ENCODE results near the gene ABRACL.
"Not testable (repeated sequence)": the region's sequence is repeated elsewhere in the genome, so short reads cannot be mapped to it uniquely, and the experiment has no call there.

Gene ABRACL, protein sequence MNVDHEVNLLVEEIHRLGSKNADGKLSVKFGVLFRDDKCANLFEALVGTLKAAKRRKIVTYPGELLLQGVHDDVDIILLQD

DNA sequence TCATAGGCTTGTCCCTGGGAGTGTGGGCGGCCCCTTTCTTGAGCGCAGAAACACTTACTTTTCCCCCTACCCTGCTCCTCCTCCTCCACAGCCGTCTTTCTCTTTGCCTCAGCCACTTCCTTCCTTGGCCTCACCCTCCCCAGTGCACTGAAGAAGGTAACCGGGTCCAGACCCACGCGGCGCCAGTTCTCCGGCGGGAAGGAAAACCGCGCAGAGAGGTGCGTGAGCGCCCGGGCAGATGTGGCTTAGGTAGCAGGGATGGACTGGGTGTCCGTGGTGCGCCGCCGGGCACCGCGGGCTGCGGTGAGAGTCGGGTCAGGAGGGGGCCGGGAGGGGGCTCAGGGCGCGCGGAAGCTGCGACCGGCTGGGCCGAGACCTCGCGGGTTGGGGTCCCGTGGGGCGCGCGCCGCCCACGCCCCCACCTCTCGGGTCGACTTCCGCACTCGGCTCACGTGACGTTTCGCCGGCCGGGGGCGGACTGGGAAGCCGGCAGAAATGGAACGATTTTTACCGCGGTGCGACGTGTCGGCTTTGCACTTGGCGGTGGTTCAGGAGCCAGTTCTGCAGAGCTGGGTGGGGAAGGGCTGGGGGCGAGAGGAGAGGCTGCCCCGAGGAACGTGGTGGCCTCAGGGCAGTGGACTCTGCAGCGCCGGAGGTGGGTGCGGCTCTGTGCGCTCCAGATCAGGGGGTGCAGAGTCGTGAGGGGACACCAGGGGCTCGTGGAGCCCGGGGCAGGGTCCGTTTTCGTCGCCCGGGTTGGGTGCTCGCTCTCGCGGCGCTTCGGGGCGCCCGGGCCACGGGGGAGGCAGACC, at the start of gene ABRACL:
Gene ABRACL, plus strand, starts transcription at position 88 of the 812 bp plus-strand sequence. CDS start 5,416 bp downstream, outside the sequence.
- DNase-seq: peak; percentile 38 to 56

DNA sequence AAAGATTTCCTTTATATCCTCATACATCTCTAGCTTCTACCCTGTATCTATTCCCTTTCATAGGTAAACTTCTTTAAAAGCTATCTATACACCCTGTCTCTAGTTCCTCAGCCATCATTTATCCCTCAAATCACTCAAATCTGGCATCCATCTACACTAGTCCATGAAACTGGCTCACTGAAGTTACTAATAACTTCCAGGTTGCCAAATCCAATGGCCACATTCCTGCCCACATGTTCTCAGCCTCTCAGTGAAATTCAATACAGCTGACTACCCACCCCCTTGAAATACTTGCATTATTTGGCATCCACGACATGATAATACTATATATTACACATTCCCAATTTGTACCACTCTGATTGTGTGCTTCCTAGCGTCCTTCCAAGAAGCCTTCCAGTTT, 49.2 kb upstream of the ABRACL start:
- DNase-seq: no peak

DNA sequence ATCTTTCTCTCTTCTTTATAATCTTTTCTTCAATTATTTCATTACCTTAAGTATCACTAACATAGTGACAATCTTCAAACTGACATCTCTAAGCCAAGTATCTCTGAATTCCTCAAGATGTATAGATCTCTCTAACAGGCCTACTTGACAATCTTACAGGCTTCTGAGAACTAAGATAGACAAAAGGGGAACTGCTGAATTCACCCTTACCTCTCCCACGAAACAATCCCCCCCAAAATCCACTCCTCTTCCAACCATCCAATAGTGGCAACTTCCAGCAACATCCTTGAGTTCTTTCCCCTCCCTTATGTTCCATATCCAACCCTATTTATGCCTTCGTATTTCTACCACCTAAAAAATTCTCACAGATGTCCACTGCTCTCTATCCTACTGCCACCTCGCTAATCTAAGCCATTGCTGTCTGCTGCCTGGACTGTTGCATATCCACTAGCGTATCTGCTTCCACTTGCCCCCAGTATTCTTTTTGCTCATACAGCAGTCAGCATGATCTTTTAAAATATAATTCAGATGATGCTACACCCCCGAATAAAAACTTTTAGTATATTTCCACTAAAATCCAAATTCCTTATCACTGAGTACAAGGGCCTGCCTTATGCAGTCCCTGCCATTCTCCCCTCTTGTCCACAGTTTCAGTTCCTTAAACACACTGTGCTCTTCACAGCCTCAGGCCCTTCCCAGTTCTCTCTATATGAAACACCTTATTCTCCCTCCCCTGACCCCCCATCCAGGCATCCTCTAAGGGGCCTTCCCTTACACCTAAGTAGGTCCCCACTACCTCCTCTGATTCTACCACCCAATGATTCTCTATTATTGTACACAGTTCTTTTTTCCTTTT, 48.5 kb upstream of the ABRACL start:
- no peak for DNase-seq

DNA sequence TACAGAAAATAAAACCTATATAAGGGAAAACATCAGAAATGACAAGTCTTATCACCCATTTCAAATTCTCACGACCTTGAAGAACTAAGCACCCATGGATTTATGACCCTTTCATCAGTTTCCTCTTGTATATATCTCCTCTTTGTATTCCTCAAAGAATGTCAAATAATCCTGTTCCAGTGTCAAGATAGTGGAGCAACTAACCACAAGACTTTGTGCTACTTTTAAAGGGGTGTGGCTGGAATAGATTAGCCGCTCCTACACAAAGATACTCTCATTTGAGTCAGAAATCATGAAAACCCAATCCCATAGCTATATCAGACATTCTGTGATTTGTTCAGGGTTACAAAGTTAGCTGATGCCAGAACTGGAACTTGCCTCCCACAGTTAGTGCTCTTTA, 47.1 kb upstream of the ABRACL start:
- no peak for DNase-seq

DNA sequence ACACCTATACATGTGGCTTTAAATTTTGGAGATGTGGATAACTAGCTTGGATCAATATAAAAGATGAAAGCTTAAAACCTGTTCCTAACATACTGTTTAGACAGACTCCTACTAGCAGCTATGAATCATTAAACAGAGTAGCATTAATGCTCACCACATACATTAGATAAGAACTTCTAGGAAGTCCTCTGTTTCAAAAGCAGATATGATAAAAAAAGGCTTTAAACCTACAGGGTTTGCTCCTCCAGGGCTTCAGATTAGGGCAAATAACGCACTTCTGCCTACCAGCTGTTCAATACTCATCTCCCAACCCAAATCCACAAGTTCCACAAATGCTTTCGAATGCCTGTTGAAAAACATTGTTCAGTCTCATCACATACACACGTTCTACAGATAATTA, 42.0 kb upstream of the ABRACL start:
- DNase-seq: no peak

DNA sequence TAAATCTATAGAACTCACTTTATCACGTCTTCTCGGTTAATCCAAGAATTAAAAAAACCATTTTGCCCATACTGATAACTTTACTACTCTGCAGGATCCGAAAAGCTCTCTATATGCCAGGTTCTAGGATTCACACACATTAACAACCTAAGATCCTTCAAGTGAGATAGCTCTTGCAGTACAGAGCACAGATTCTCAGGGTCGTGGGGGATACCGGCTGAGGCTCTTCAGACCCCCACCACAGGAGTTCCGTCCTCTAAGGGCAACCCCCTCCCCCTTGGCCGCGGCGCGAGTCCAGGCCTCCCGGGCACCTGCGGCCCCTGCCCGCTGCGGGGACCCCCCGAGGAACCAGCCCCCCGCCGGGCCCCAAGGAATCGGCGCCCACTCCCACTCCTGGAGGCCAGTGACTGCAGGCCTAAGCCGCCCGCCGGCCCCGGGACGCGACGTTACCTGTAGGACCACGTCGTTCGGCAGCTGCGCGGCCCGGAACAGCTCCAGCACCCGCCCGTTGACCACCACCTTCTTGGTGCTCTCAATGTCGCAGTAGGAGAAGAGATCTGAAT, 41.4 kb upstream of the ABRACL start:
- peak in 1 of 2 experiments; percentile 2 for DNase-seq

DNA sequence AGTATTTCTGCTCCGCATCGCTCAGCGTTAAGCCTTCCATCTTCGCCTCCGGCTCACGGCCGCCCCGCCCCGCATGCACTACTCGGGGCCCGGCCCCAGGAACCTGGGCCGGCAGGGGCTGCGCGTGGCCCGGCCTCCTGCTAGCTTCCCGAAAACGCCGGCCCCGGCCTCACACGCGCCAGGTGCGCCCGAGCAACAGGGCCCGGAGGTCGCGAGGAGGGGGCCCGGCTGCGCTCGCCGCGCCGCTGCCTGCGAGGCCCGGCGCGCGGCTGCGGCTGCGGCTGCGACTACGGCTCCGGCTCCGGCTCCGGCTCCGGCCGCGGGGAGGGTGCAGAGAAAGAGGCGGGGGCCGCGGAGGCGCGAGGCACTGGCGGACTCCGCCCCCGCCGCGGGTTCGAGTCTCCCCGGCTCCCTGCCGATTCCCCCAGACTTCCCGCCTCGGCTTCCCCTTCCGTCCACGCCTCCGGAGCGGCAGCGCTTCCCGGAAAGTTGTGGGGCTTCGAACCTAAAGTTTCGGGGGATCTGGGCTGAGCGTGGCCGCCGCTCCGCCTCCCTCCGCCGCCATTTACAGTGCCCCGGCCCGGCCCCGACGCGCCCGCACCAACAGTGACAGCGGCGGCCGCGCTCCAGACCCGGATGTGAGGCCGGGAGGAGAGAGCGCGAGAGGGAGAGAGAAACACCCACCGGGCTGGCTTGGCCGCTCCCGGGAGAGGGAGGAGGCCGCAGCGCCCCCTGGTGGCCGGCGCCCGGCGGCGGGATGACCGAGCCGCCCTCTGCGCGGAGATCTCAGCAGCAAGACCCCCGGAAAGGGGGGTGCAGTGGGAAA, 40.7 kb upstream of the ABRACL start, which contains the start of gene REPS1:
Gene REPS1, minus strand, starts transcription at position 611 of the 826 bp plus-strand sequence. Its CDS starts 571 bp downstream, at position 40.
- peak; percentile 84 to 87 for DNase-seq

DNA sequence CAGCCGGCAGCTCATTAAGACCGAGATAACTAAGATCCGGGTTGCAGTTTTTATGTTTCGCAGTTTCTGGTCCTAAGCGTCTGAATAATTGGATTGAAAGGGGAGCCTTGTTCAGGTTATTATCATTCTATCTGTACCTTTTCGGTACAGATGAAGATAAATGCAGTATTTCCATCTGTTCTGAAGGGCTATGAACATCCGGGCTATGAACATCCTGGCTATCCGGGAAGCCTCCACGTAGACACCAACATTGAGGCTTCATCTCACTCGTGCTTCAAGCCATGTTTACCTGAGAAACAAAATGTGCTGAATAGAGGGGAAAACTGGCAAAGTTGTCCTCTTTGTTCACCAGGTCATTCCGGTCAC, 40.1 kb upstream of the ABRACL start:
- peak; percentile 60 to 62 for DNase-seq

DNA sequence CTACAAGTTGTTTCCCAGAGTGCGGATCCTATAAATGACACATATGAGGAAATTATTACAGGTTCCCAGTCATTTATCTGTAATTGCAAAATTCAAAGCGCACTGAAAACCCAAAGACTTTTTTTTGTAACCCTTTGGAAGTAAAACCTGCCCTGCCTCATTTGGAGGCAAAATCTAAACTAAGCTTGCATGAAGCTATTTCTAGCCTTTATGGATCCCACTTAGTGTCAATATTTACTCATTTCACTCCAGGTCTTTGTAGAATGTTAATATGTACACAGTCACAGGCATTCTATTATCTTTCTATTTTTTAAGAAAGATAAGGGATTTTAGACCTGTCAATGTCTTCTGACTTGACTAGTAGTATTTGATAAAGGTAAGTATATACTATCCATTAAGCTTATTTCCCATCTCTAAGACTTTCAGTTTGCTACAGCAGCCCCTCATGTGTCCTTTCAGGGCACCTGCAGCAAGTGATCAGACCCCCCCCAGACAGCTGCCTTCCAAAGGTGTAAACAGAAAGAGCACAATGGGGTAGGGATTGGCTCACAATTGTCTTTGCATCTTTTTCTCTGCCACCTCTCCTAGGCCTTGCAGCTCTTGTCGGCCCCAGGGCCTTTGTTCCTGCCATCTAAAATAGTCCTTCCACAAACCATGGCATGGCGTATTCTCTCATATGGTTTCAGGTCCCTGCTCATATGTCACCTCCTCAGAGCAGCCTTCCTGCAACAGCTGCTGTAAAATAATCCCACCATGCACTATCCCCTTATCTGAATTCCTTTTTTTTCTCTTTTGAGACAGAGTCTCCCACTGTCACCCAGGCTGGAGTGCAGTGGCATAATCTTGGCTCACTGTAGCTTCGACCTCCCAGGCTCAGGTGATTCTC, 39.2 kb upstream of the ABRACL start:
- DNase-seq: peak; percentile 34 to 52

DNA sequence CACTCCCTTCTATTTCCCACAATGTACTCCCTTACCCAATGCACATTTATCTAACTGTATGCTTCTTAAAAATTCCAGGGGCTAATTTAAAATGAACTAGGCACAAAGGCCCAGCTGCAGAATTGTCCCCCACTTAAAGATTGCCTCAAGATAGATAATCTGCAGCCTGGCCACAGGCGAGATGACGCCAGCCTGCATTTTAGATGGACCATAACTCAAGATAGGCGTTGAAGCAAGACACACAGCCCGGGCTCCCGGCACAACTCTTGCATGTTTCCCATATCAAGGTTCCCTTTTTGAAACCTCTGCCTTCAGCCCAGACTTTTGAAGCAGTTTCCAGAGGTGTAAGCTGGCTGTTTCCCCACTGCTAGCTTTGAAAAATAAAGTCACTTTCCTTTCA, 37.3 kb upstream of the ABRACL start:
- no peak for DNase-seq

DNA sequence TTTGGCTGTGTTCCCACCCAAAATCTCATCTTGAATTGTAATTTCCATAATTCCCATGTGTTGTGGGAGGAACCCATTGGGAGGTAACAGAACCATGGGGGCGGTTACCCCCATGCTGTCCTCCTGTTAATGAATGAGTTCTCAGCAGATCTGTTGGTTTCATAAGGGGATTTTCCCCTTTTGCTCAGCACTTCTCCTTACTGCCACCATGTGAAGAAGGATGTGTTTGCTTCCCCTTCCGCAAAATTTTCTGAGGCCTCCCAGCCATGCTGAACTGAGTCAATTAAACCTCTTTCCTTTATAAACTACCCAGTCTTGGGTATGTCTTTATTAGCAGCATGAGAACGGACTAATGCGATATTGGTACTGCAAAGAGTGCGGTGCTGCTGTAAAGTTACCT, 35.6 kb upstream of the ABRACL start:
- DNase-seq: not testable (repeated sequence)

DNA sequence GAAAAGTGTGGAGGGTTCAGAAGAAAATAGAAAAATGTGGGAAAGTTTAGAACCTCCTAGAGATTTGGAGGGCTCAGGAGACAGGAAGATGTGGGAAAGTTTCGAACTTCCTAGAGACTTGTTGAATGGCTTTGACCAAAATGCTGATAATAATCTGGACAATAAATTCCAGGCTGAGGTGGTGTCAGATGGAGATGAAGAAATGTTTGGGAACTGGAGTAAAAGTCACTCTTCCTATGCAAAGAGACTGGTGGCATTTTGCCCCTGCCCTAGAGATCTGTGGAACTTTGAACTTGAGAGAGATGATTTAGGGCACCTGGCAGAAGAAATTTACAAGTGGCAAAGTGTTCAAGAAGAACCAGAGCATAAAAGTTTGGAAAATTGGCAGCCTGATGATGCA, 35.1 kb upstream of the ABRACL start:
- DNase-seq: not testable (repeated sequence)

DNA sequence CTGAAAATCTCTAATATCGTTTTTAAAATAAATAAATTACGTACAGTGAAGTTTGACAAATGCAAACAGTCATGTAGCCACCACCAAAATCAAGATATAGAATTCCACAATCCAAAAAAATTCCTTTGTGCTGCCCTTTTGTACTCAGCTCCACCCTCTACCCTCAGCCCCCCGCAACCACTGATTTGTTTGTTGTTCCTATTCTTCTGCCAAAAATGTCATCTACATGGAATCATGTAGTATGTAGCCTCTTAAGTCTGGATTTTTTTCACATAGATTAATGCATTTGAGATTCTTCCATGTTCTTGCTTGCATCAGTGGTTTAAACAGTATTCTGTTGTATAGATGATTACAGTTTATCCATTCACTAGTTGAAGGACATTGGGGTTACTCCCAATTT, 32.0 kb upstream of the ABRACL start:
- DNase-seq: no peak

DNA sequence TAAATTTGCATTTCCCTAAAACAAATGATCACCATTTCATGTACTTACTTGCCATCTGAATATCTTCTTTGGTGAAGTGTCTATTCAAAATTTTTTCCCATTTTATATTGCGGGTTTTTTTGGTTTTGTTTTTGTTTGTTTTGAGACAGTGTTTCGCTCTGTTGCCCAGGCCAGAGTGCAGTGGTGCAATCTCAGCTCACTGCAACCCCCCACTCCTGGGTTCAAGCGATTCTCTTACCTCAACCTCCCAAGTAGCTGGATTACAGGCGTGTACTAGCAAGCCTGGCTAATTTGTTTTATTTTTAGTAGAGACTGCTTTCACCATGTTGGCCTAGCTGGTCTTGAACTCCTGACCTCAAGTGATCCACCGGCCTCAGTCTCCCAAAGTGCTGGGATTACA, 31.4 kb upstream of the ABRACL start:
- DNase-seq: no peak

DNA sequence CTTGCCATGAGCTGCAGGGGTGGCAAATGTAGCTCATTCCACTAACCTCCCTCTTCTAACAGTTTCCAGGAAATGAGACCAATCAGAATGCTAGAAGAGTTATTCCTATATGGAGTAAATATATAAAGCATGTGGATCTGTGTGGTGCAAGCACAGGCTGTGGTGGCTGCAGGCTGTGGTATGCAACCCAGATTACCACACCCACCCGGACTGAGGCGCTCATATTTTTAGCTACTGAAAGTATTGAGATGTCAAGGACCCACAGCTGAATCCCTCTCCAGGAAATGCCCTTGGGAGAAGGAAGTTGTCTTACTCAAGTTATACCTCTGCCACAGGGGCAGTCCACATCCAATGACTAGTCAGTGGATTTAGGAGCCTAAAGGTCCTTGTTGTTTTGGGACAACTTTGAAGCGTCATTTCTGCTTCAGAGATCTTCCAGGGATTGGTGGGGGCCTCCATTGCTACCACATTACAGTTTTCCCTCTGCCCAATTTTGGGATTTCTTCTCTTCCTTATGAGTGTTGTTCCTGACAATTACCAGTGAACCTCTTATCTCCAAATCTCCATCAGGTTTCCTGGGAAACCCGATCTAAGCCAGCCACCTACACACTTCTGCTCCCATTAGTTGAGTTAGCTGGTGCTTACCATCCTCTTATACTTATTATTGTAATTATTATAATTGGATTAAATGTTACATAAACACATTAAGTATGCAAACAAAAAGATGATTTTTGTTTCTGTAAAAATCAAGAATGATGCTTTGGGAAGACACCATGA, 28.4 kb upstream of the ABRACL start:
- no peak for DNase-seq

DNA sequence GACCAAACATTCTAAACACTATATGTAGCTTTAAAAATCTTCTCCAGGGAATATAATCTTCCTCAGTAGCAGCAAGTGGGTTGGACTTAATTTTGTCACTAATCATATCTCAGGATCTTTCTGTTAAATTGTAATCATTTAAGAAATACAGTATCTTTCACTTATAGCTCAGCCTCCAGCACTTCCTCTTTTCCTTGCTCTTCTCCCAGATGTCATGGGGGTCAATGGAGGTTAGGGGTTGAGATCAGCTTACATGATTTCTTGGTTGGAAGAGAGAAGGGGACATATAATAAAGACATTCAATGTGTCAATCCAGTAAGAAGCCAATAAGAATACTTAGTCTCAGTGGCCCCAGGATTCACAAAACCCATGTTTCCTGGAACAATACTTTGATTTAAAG, 24.8 kb upstream of the ABRACL start:
- DNase-seq: no peak

DNA sequence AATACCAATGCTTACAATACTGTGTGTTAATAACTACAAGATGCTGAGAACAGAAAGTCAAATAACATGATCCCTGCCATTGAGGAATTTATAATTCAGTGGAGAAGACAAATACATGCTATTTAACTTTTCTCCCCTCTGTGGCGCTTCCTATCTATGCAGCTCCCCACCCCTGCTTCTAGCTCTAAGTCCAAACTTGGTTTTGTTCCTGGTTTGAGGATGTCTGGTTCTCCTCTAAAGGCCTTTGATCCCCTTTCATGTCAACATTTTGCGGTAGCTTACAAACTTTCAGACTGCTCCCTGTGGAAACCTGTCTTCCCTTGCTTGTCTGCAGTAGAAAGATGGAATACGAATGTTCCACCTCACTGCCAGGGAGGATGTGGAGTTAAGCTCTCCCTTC, 22.1 kb upstream of the ABRACL start:
- DNase-seq: no peak

DNA sequence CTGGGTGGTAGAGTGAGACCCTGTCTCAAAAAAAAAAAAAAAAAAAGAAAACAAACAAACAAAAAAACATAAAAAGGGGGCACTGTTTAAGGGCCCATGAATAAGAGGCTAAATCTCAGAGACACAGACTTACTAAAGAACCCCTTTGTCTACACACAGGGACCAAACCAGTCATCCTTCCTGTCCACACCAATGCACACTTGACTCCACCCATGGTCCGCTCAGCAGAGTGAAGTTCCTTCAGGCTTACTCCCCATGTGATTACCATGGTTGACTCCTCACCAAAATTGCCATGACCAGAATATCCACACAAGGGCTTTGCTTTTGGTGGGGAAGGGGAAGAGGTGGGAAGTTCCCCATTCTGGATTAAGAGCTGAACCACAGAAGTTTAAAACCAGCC, 21.1 kb upstream of the ABRACL start:
- no peak for DNase-seq

DNA sequence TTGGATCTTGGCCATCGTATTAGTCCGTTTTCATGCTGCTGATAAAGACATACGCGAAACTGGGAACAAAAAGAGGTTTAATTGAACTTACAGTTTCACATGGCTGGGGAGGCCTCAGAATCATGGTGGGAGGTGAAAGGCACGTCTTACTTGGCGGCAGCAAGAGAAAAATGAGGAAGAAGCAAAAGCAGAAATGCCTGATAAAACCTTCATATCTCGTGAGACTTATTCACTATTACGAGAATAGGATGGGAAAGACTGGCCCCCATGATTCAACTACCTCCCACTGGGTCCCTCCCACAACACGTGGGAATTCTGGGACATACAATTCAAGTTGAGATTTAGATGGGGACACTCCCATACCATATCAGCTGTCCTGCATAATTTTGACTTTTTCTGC, 20.4 kb upstream of the ABRACL start:
- no peak for DNase-seq

DNA sequence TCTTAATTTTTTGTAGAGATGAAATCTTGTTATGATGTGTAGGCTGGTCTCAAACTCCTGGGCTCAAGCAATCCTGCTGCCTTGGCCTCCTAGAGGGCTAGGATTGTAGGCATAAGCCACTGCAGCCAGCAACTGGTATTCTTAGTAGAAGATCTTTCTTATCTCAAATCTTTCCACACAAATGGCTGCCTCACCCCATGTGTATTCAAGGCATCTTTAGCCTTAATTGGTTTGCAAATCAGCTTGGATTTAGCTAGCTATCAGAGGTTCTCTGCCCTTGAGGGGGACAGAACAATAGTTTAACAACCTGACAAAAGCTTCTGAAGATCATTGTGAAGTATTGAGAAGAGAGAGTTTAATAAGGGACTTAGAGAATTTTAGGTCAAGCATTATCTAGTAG, 17.9 kb upstream of the ABRACL start:
- no peak for DNase-seq

DNA sequence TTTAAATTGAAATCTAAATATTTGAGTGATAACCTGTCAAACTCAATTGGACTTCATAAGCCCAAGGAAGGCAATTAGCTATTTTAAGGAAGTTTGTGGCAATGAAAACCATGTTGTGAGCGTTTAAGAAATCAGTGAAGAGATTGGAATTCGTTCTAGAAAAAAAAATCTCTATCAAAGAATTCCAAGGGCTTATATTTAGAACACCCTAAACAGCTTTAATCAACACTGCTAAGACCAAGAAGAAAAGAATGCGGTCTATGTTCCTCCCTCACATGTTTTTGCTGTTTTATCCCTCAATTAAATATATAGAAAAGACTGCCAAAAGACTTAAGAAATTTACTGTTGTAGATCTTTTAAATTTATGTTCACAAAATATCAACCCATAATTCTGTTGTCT, 16.6 kb upstream of the ABRACL start:
- no peak for DNase-seq

Measured in SHP77 (cell line).